ENCODE measurements around the gene PITHD1.
A peak's percentile ranks its signal among the peaks of the same experiment; 100 is the strongest.

PITHD1 gene

GRCh38 chr1:23827717-23828116, 49.5 kb downstream of the PITHD1 start:
- no peak for DNase-seq

- peak; percentile 16 for DNase-seq
Observed at GRCh38 chr1:23834156-23834555, 55.9 kb downstream of the PITHD1 start.

- DNase-seq = no peak
Observed at GRCh38 chr1:23836037-23836436, 57.8 kb downstream of the PITHD1 start.
